GM18502 (cell line): Measurements from ENCODE around the gene KLHDC8A.
"Not testable (repeated sequence)": the region's sequence is repeated elsewhere in the genome, so short reads cannot be mapped to it uniquely, and the experiment has no call there.

Experiments used
- ATAC-seq: cut with Tn5 transposase; IDR thresholded peaks from one replicate; pipeline ENCODE4 v1.9.1; 2021; ENCODE audit warnings: mild to moderate bottlenecking; ENCODE audit not compliant: unreplicated experiment, poor library complexity

The KLHDC8A gene

GRCh38 chr1:205303247-205303888, 53.4 kb downstream of the KLHDC8A start:
- ATAC-seq: no peak

GRCh38 chr1:205301842-205302588, 54.7 kb downstream of the KLHDC8A start:
- ATAC-seq: no peak

- no peak for ATAC-seq
Measured at GRCh38 chr1:205301205-205301821, 55.4 kb downstream of the KLHDC8A start.

GRCh38 chr1:205300149-205300548, 56.6 kb downstream of the KLHDC8A start:
- no peak for ATAC-seq

GRCh38 chr1:205298191-205298994, 58.3 kb downstream of the KLHDC8A start:
- ATAC-seq: no peak

GRCh38 chr1:205297546-205298177, 59.1 kb downstream of the KLHDC8A start:
- not testable (repeated sequence) for ATAC-seq

- no peak for ATAC-seq
Measured at GRCh38 chr1:205296154-205296553, 60.6 kb downstream of the KLHDC8A start.

- no peak for ATAC-seq
Measured at GRCh38 chr1:205294934-205295333, 61.8 kb downstream of the KLHDC8A start.

GRCh38 chr1:205294175-205294917, 62.4 kb downstream of the KLHDC8A start:
- no peak for ATAC-seq

- ATAC-seq: no peak
Measured at GRCh38 chr1:205293350-205294074, 63.2 kb downstream of the KLHDC8A start.

- no peak for ATAC-seq
Measured at GRCh38 chr1:205291596-205291995, 65.1 kb downstream of the KLHDC8A start.

GRCh38 chr1:205287767-205288559, 68.8 kb downstream of the KLHDC8A start:
- ATAC-seq: peak; percentile 81

- no peak for ATAC-seq
Measured at GRCh38 chr1:205287076-205287475, 69.6 kb downstream of the KLHDC8A start.

- peak; percentile 37 for ATAC-seq
Measured at GRCh38 chr1:205286335-205286950, 70.3 kb downstream of the KLHDC8A start.
